CD4-positive, alpha-beta T cell (primary cell): ENCODE measurements around the gene PIEZO1. TPM values are rescaled to one million over a fixed set of nuclear protein-coding genes. Genes with fewer than 3 reads are reported as not detected.

Experiments
- ATAC-seq: fragments of 200-7000 bp; cut with Tn5 transposase; one replicate; pipeline ENCODE4 v1.10.0; 2022; ENCODE audit warnings: mild to moderate bottlenecking; ENCODE audit not compliant: poor library complexity
- CTCF ChIA-PET: fragments of 350-600 bp; sonication (Branson Sonifier 250); formaldehyde crosslinking; loops from one replicate; lab custom pipeline; 2021; ENCODE audit warnings: antibody characterized with exemption, inconsistent platforms; lab: Charles Lee
- POLR2A ChIA-PET: fragments of 350-600 bp; sonication (Branson Sonifier 250); formaldehyde crosslinking; loops from one replicate; lab custom pipeline; 2021; ENCODE audit warnings: antibody characterized with exemption, inconsistent platforms; lab: Charles Lee
- DNase-seq, 14 experiments: peaks; one replicate each; pipeline ENCODE4 v3.0.0-alpha.2; 2013 to 2020; ENCODE audit warnings: mixed read lengths in 2 of 14
- H3K27ac ChIP-seq, 2 donors: one replicate each; pipeline versions ENCODE4 v1.5.1 to v1.7.0; 2013; ENCODE audit warnings: low read length in 2 of 2, low read depth in 1 of 2, mild to moderate bottlenecking in 1 of 2
- H3K27me3 ChIP-seq, 2 experiments: 1 replicate in 1 of 2; 2 replicates in 1 of 2; pipeline versions ENCODE4 v1.6.1 to v1.7.0; 2013; ENCODE audit warnings: low read length in 2 of 2, control low read depth in 1 of 2, mild to moderate bottlenecking in 1 of 2, moderate library complexity in 1 of 2; ENCODE audit not compliant: insufficient read depth in 2 of 2, control insufficient read depth in 1 of 2
- H3K36me3 ChIP-seq: one replicate; pipeline ENCODE4 v1.6.1; 2013; ENCODE audit warnings: low read length, control low read depth; ENCODE audit not compliant: insufficient read depth
- H3K4me1 ChIP-seq: one replicate; pipeline ENCODE4 v1.6.1; 2013; ENCODE audit warnings: low read length, control low read depth; ENCODE audit not compliant: insufficient read depth
- H3K4me3 ChIP-seq: one replicate; pipeline ENCODE4 v1.5.1; 2013; ENCODE audit warnings: mild to moderate bottlenecking, low read length, moderate library complexity
- H3K9me3 ChIP-seq, 2 experiments: 1 replicate in 1 of 2; 2 replicates in 1 of 2; pipeline versions ENCODE4 v1.6.1 to v1.7.0; 2013; ENCODE audit warnings: low read length in 2 of 2, mild to moderate bottlenecking in 2 of 2, control low read depth in 1 of 2, moderate library complexity in 1 of 2; ENCODE audit not compliant: control insufficient read depth in 1 of 2, insufficient read depth in 1 of 2
- H3K27ac Mint-ChIP-seq: one replicate; pipeline ENCODE4 v1.8.0; 2020; ENCODE audit warnings: mixed read lengths
- H3K27me3 Mint-ChIP-seq: one replicate; pipeline ENCODE4 v1.8.0; 2021; ENCODE audit warnings: mixed read lengths
- H3K36me3 Mint-ChIP-seq: one replicate; pipeline ENCODE4 v1.8.0; 2021; ENCODE audit warnings: low read depth, mixed read lengths
- H3K4me1 Mint-ChIP-seq: one replicate; pipeline ENCODE4 v1.8.0; 2021; ENCODE audit warnings: low read depth, mixed read lengths
- H3K4me3 Mint-ChIP-seq: one replicate; pipeline ENCODE4 v1.8.0; 2020; ENCODE audit warnings: mild to moderate bottlenecking, mixed read lengths
- H3K9me3 Mint-ChIP-seq: one replicate; pipeline ENCODE4 v1.8.0; 2020; ENCODE audit warnings: mixed read lengths
- CTCF ChIP-seq: fragments of 200-600 bp; IDR thresholded peaks from one replicate; pipeline ENCODE4 v1.8.0; 2022; ENCODE audit warnings: antibody characterized with exemption, mild to moderate bottlenecking
- intact Hi-C, 2 experiments: fragments of 100-400 bp; cut with DNase I in 1 of 2; cut with micrococcal nuclease in 1 of 2; formaldehyde crosslinking; loops; one replicate each; pipeline versions ENCODE4 v1.15.1 to v1.9.0; 2023 to 2025; cut with DNase I, micrococcal nuclease
- total RNA-seq, 174 experiments: library from RNA in 2 of 174; stranded (reverse) in 2 of 174; gene quantifications; one replicate each; pipeline ENCODE4 v1.2.3 and lab custom pipeline; 2021 to 2026

Gene PIEZO1
- total RNA-seq, 2 experiments from 2014 or later: 142 to 146 TPM

GRCh38 chr16:88673716-88674379, 111.2 kb downstream of the PIEZO1 start:
- Mint-ChIP-seq H3K27ac (no peak overlapping the region), H3K4me1 (no peaks in the 10 kb centered on the region)

GRCh38 chr16:88672776-88673175, 112.2 kb downstream of the PIEZO1 start:
- Mint-ChIP-seq H3K27me3 (no peaks in the 10 kb centered on the region), H3K27ac (no peak overlapping the region), H3K9me3 (no peaks in the 10 kb centered on the region), H3K4me3 (no peak overlapping the region), H3K36me3 (peaks cover 8% of the 10 kb centered on the region), H3K4me1 (no peaks in the 10 kb centered on the region)
- no peaks in the 10 kb centered on the region for H3K9me3 ChIP-seq
- ChIA-PET POLR2A (interaction anchor here (0.6 to 1.2 kb wide), 3 partner anchors 9 to 12 kb away, joined by 3 to 4 read pairs (median 3); no protein-coding TSS in a partner anchor), CTCF (interaction anchor here (0.8 kb wide), 1 partner anchor 12 kb away, joined by 3 read pairs; no protein-coding TSS in a partner anchor)
- no peak overlapping the region for H3K27ac ChIP-seq
- no peak overlapping the region for H3K4me3 ChIP-seq
- peaks cover 21% of the 10 kb centered on the region for H3K36me3 ChIP-seq
- no peak for TF ChIP-seq CTCF
- ATAC-seq (no peak), DNase-seq (no peak)
- intact Hi-C loops: no loop called here
- no peaks in the 10 kb centered on the region for H3K27me3 ChIP-seq
- no peaks in the 10 kb centered on the region for H3K4me1 ChIP-seq

More at GRCh38 chr16:88673716-88674379, 111.2 kb downstream of the PIEZO1 start:
- Histone ChIP-seq H3K4me3 (no peak overlapping the region), H3K9me3 (no peaks in the 10 kb centered on the region), H3K4me1 (peaks cover 2% of the 10 kb centered on the region), H3K36me3 (peaks cover 31% of the 10 kb centered on the region), H3K27me3 (no peaks in the 10 kb centered on the region), H3K27ac (no peak overlapping the region)
- no peak overlapping the region for H3K4me3 Mint-ChIP-seq
- ChIA-PET POLR2A (no interaction called here), CTCF (interaction anchor here (0.8 kb wide), 1 partner anchor 11 kb away, joined by 3 read pairs; no protein-coding TSS in a partner anchor)
- no peak for TF ChIP-seq CTCF
- no peaks in the 10 kb centered on the region for H3K9me3 Mint-ChIP-seq
- DNase-seq: no peak
- intact Hi-C loops: no loop called here
- no peaks in the 10 kb centered on the region for H3K27me3 Mint-ChIP-seq
- no peak for ATAC-seq
- H3K36me3 Mint-ChIP-seq: peaks cover 19% of the 10 kb centered on the region

- CTCF ChIA-PET: no interaction called here
- no peaks in the 10 kb centered on the region for H3K4me1 Mint-ChIP-seq
- Histone ChIP-seq H3K4me3 (no peak overlapping the region), H3K27me3 (no peaks in the 10 kb centered on the region), H3K9me3 (no peaks in the 10 kb centered on the region), H3K27ac (no peak overlapping the region), H3K36me3 (peaks cover 11% of the 10 kb centered on the region), H3K4me1 (no peaks in the 10 kb centered on the region)
- POLR2A ChIA-PET: no interaction called here
- H3K36me3 Mint-ChIP-seq: peaks cover 5% of the 10 kb centered on the region
- TF ChIP-seq CTCF: no peak
- H3K27me3 Mint-ChIP-seq: no peaks in the 10 kb centered on the region
- H3K27ac Mint-ChIP-seq: no peak overlapping the region
- no peaks in the 10 kb centered on the region for H3K9me3 Mint-ChIP-seq
- ATAC-seq: no peak
- intact Hi-C loops: no loop called here
- DNase-seq: no peak
- H3K4me3 Mint-ChIP-seq: no peak overlapping the region
Measured at GRCh38 chr16:88671806-88672205, 113.2 kb downstream of the PIEZO1 start.
